ENCODE data around the gene HHAT. TPM values are rescaled to one million over a fixed set of nuclear protein-coding genes. Genes with fewer than 3 reads are reported as not detected.
A peak's percentile ranks its signal among the peaks of the same experiment; 100 is the strongest.

HHAT gene
- total RNA-seq, 1 donor from 2014 or later: 1.2 TPM

- DNase-seq (ENCODE audit: low read depth in 2 of 2): no peak
Observed at GRCh38 chr1:210591214-210591613, 262.5 kb downstream of the HHAT start.

GRCh38 chr1:210594605-210595004 is 265.9 kb downstream of the HHAT start:
- no peak for DNase-seq (ENCODE audit: low read depth in 2 of 2)

GRCh38 chr1:210596641-210597040 is 267.9 kb downstream of the HHAT start:
- DNase-seq (ENCODE audit: low read depth in 2 of 2): no peak

GRCh38 chr1:210597555-210598134 is 268.9 kb downstream of the HHAT start:
- DNase-seq (ENCODE audit: low read depth in 2 of 2): no peak

- peak in 1 of 2 donors; percentile 2 for DNase-seq (ENCODE audit: low read depth in 2 of 2)
Observed at GRCh38 chr1:210598135-210598652, 269.5 kb downstream of the HHAT start.

GRCh38 chr1:210600421-210601159 is 271.9 kb downstream of the HHAT start:
- DNase-seq (ENCODE audit: low read depth in 2 of 2): no peak

GRCh38 chr1:210603123-210603522 is 274.4 kb downstream of the HHAT start:
- DNase-seq (ENCODE audit: low read depth in 2 of 2): no peak

- DNase-seq (ENCODE audit: low read depth in 2 of 2): no peak
Observed at GRCh38 chr1:210605099-210605498, 276.4 kb downstream of the HHAT start.

GRCh38 chr1:210607361-210607760 is 278.7 kb downstream of the HHAT start:
- no peak for DNase-seq (ENCODE audit: low read depth in 2 of 2)

- no peak for DNase-seq (ENCODE audit: low read depth in 2 of 2)
Observed at GRCh38 chr1:210608767-210609166, 280.1 kb downstream of the HHAT start.

- no peak for DNase-seq (ENCODE audit: low read depth in 2 of 2)
Observed at GRCh38 chr1:210616356-210616755, 287.7 kb downstream of the HHAT start.

GRCh38 chr1:210617293-210617692 is 288.6 kb downstream of the HHAT start:
- DNase-seq (ENCODE audit: low read depth in 2 of 2): no peak

GRCh38 chr1:210618369-210618768 is 289.7 kb downstream of the HHAT start:
- DNase-seq (ENCODE audit: low read depth in 2 of 2): no peak

- DNase-seq (ENCODE audit: low read depth in 2 of 2): no peak
Observed at GRCh38 chr1:210620867-210621488, 292.3 kb downstream of the HHAT start.

GRCh38 chr1:210621712-210622111 is 293.0 kb downstream of the HHAT start:
- DNase-seq (ENCODE audit: low read depth in 2 of 2): no peak

- DNase-seq (ENCODE audit: low read depth in 2 of 2): no peak
Observed at GRCh38 chr1:210624722-210625121, 296.0 kb downstream of the HHAT start.

GRCh38 chr1:210625715-210626114 is 297.0 kb downstream of the HHAT start:
- DNase-seq (ENCODE audit: low read depth in 2 of 2): no peak

GRCh38 chr1:210626341-210626740 is 297.6 kb downstream of the HHAT start:
- no peak for DNase-seq (ENCODE audit: low read depth in 2 of 2)

- no peak for DNase-seq (ENCODE audit: low read depth in 2 of 2)
Observed at GRCh38 chr1:210627755-210628154, 299.1 kb downstream of the HHAT start.

- DNase-seq (ENCODE audit: low read depth in 2 of 2): no peak
Observed at GRCh38 chr1:210629276-210629675, 300.6 kb downstream of the HHAT start.

GRCh38 chr1:210631399-210631798 is 302.7 kb downstream of the HHAT start:
- no peak for DNase-seq (ENCODE audit: low read depth in 2 of 2)

GRCh38 chr1:210633140-210633539 is 304.4 kb downstream of the HHAT start:
- no peak for DNase-seq (ENCODE audit: low read depth in 2 of 2)

- DNase-seq (ENCODE audit: low read depth in 2 of 2): no peak
Observed at GRCh38 chr1:210633636-210634035, 304.9 kb downstream of the HHAT start.
